IMR-90 (cell line): ENCODE results near the gene RASL11A. TPM values are rescaled to one million over a fixed set of nuclear protein-coding genes. Genes with fewer than 3 reads are reported as not detected.

Experiments used
- ATAC-seq: fragments of 200-7000 bp; cut with Tn5 transposase; 2 replicates; pipeline ENCODE4 v1.9.1; 2020; ENCODE audit warnings: low read depth, mild to moderate bottlenecking, moderate library complexity
- BruUV-seq: library from RNA; stranded (reverse); fragments of 400-500 nt; replicated peaks from 2 replicates; lab custom pipeline; 2021; lab: Mats Ljungman, UMichigan
- CTCF ChIA-PET: fragments of 300-600 bp; formaldehyde crosslinking; extraction: SDS; loops from one replicate; lab custom pipeline; 2021; ENCODE audit warnings: antibody characterized with exemption; lab: Yijun Ruan, JAX
- POLR2A ChIA-PET: fragments of 300-600 bp; sonication (Branson Sonifier 250); formaldehyde crosslinking; loops from one replicate; lab custom pipeline; 2022; ENCODE audit warnings: antibody characterized with exemption; ENCODE audit not compliant: unreplicated experiment; lab: Charles Lee
- DNase-seq: peaks from one replicate; pipeline ENCODE4 v3.0.0; 2013
- H2AFZ ChIP-seq: replicated peaks from 2 replicates; pipeline ENCODE3; 2013; ENCODE audit warnings: low read length, mild to moderate bottlenecking; ENCODE audit not compliant: poor library complexity
- H2AK5ac ChIP-seq: 2 replicates; pipeline ENCODE4 v1.6.1; 2013; ENCODE audit warnings: low read depth, low read length, inconsistent platforms
- H2AK9ac ChIP-seq: replicated peaks from 2 replicates; pipeline ENCODE3; 2013; ENCODE audit warnings: mild to moderate bottlenecking, low read depth, low read length, moderate library complexity; ENCODE audit not compliant: poor library complexity
- H2BK120ac ChIP-seq: 2 replicates; pipeline ENCODE4 v1.6.1; 2013; ENCODE audit warnings: low read depth, low read length, inconsistent platforms
- H2BK15ac ChIP-seq: 3 replicates; pipeline ENCODE4 v1.6.1; 2013; ENCODE audit warnings: low read depth, low read length, inconsistent platforms
- H2BK20ac ChIP-seq: 2 replicates; pipeline ENCODE4 v1.6.1; 2013; ENCODE audit warnings: low read depth, mild to moderate bottlenecking, inconsistent platforms, low read length, moderate library complexity
- H2BK5ac ChIP-seq: 2 replicates; pipeline ENCODE4 v1.6.1; 2013; ENCODE audit warnings: mild to moderate bottlenecking, low read depth, low read length, inconsistent platforms; ENCODE audit not compliant: poor library complexity, severe bottlenecking
- H3K14ac ChIP-seq: replicated peaks from 2 replicates; pipeline ENCODE4 v1.6.1; 2013; ENCODE audit warnings: low read depth, low read length, inconsistent platforms
- H3K18ac ChIP-seq: 2 replicates; pipeline ENCODE4 v1.6.1; 2013; ENCODE audit warnings: low read depth, low read length, control low read depth
- H3K23ac ChIP-seq: 2 replicates; pipeline ENCODE4 v1.6.1; 2013; ENCODE audit warnings: low read depth, low read length, inconsistent platforms
- H3K27ac ChIP-seq: 2 replicates; pipeline ENCODE4 v1.5.1; 2013; ENCODE audit warnings: mild to moderate bottlenecking, control low read depth, low read length; ENCODE audit not compliant: insufficient read depth
- H3K27me3 ChIP-seq: 2 replicates; pipeline ENCODE4 v1.6.1; 2013; ENCODE audit warnings: low read length; ENCODE audit not compliant: control insufficient read depth, insufficient read depth
- H3K36me3 ChIP-seq: 2 replicates; pipeline ENCODE4 v1.6.1; 2013; ENCODE audit warnings: low read length, mixed read lengths; ENCODE audit not compliant: control insufficient read depth, insufficient read depth
- H3K4ac ChIP-seq: 2 replicates; pipeline ENCODE4 v1.6.1; 2013; ENCODE audit warnings: low read depth, low read length, inconsistent platforms
- H3K4me1 ChIP-seq: 2 replicates; pipeline ENCODE4 v1.6.1; 2013; ENCODE audit warnings: low read length, mixed read lengths; ENCODE audit not compliant: control insufficient read depth, insufficient read depth
- H3K4me2 ChIP-seq: 2 replicates; pipeline ENCODE4 v1.6.1; 2013; ENCODE audit warnings: low read depth, mild to moderate bottlenecking, control low read depth, low read length, moderate library complexity
- H3K4me3 ChIP-seq: 2 replicates; pipeline ENCODE4 v1.5.1; 2013; ENCODE audit warnings: low read depth, mild to moderate bottlenecking, control low read depth, low read length, moderate library complexity; ENCODE audit not compliant: insufficient read depth
- H3K56ac ChIP-seq: 2 replicates; pipeline ENCODE4 v1.6.1; 2013; ENCODE audit warnings: low read length, inconsistent platforms; ENCODE audit not compliant: insufficient read depth; ENCODE audit errors: extremely low read depth
- H3K79me1 ChIP-seq, 2 experiments: 2 replicates each; pipeline ENCODE4 v1.6.1; 2013; ENCODE audit warnings: low read length in 2 of 2, inconsistent platforms in 1 of 2, low read depth in 1 of 2
- H3K9ac ChIP-seq: 2 replicates; pipeline ENCODE4 v1.6.1; 2013; ENCODE audit warnings: low read depth, low read length, control low read depth
- H3K9me1 ChIP-seq: 2 replicates; pipeline ENCODE4 v1.6.1; 2013; ENCODE audit warnings: low read length, inconsistent platforms; ENCODE audit not compliant: insufficient read depth
- H3K9me3 ChIP-seq: 2 replicates; pipeline ENCODE4 v1.6.1; 2013; ENCODE audit warnings: low read length; ENCODE audit not compliant: control insufficient read depth, insufficient read depth
- H4K20me1 ChIP-seq: 2 replicates; pipeline ENCODE4 v1.6.1; 2013; ENCODE audit warnings: low read length, inconsistent platforms; ENCODE audit not compliant: insufficient read depth
- H4K5ac ChIP-seq: 2 replicates; pipeline ENCODE4 v1.6.1; 2013; ENCODE audit warnings: mild to moderate bottlenecking, low read depth, low read length, control low read depth
- H4K8ac ChIP-seq, 2 experiments: 2 replicates each; pipeline ENCODE4 v1.6.1; 2013; ENCODE audit warnings: low read depth in 2 of 2, low read length in 2 of 2, control low read depth in 1 of 2, inconsistent platforms in 1 of 2
- H4K91ac ChIP-seq: 2 replicates; pipeline ENCODE4 v1.6.1; 2013; ENCODE audit warnings: low read depth, low read length, inconsistent platforms; ENCODE audit not compliant: insufficient read depth
- BHLHE40 ChIP-seq: fragments of 150-350 bp; IDR thresholded peaks from 2 replicates; pipeline ENCODE4 v1.6.1; 2016; ENCODE audit warnings: mild to moderate bottlenecking, low read depth, low read length
- CEBPB ChIP-seq: IDR thresholded peaks from 2 replicates; pipeline ENCODE4 v1.6.1; 2012; ENCODE audit warnings: low read depth, low read length, improper control_type of control experiment
- CHD1 ChIP-seq: IDR thresholded peaks from 2 replicates; pipeline ENCODE4 v1.6.1; 2012; ENCODE audit warnings: low read depth, low read length, improper control_type of control experiment
- NFE2L2 ChIP-seq: fragments of 150-350 bp; IDR thresholded peaks from 2 replicates; pipeline ENCODE4 v1.6.1; 2016; ENCODE audit warnings: low read depth, mild to moderate bottlenecking, low read length
- RAD21 ChIP-seq: IDR thresholded peaks from 2 replicates; pipeline ENCODE4 v1.6.1; 2012; ENCODE audit warnings: low read length, improper control_type of control experiment
- RCOR1 ChIP-seq: IDR thresholded peaks from 2 replicates; pipeline ENCODE4 v1.6.1; 2012; ENCODE audit warnings: mild to moderate bottlenecking, low read length, improper control_type of control experiment; ENCODE audit not compliant: insufficient replicate concordance
- WGBS, 2 experiments: methylation state at CpG; one replicate each; pipeline versions ENCODE4 v1.1.5 to v1.1.7; 2013; ENCODE audit warnings: missing lambda C conversion rate in 2 of 2; ENCODE audit not compliant: insufficient read length in 1 of 2; ENCODE audit errors: extremely low coverage in 2 of 2; 5-methylcytosine and 5-hydroxymethylcytosine counted together
- dilution Hi-C: fragments of 300-500 bp; cut with HindIII; formaldehyde crosslinking; loops from one replicate; pipeline ENCODE4 v1.14.3; 2018; ENCODE audit warnings: low sequenced_read_pairs; ENCODE audit not compliant: unreplicated experiment
- in situ Hi-C: fragments of 300-500 bp; cut with MboI; formaldehyde crosslinking; loops from 3 replicates; pipeline ENCODE4 v1.14.3; 2019; ENCODE audit warnings: low sequenced_read_pairs, inconsistent platforms, mixed read lengths
- intact Hi-C: fragments of 100-400 bp; cut with micrococcal nuclease; formaldehyde crosslinking; loops from 2 replicates; pipeline ENCODE4 v1.10.0; 2022
- polyA plus RNA-seq, 3 experiments: library from polyadenylated mRNA; depleted of rRNA; stranded (reverse); fragments of >200 nt; gene quantifications; 2 replicates each; pipeline ENCODE4 v1.2.3, GENCODE V29; 2012; ENCODE audit warnings: low replicate concordance in 1 of 3
- total RNA-seq: library from RNA; depleted of rRNA; stranded (reverse); fragments of >200 nt; gene quantifications from 2 replicates; pipeline ENCODE4 v1.2.3, GENCODE V29; 2012
- TF ChIP-seq, protein P1 (sequence below): fragments of 150-350 bp; IDR thresholded peaks from 2 replicates; pipeline ENCODE4 v1.6.1; 2016; ENCODE audit warnings: low read depth, mild to moderate bottlenecking, low read length, moderate library complexity, borderline replicate concordance

RASL11A gene
- total and polyA plus RNA-seq, 2 of the 4 experiments (the other 2 are of a cell fraction) = 10.4 to 18.5 TPM

DNA sequence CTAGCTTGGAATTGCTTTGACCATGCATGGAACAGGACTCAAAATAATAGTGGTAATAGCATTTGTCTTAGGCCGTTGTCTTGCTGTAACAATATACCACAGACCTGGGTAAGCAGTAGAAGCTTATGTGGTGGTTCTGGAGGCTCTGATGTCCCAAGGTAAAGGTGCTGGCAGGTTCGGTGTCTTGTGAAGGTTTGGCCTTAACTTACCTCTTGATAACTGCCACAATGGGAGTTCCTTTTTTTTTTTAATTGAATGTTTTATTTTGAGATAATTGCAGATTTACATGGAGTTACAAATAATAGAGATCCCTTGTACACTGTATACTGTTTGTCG, 13.4 kb upstream of the RASL11A start:
- no peak overlapping the region for H3K27ac ChIP-seq
- H2BK120ac ChIP-seq = no peak overlapping the region
- no peak overlapping the region for H2AK9ac ChIP-seq
- BruUV-seq = no TSS peak
- no peak overlapping the region for H4K5ac ChIP-seq
- no peak overlapping the region for H2BK5ac ChIP-seq
- no peak overlapping the region for H3K23ac ChIP-seq
- H3K27me3 ChIP-seq = no peaks in the 10 kb centered on the region
- ATAC-seq (no peak), DNase-seq (no peak)
- H3K18ac ChIP-seq = no peak overlapping the region
- no peak overlapping the region for H3K14ac ChIP-seq
- H3K9me1 ChIP-seq = peaks cover 14% of the 10 kb centered on the region; the same call in 1 of the 2 replicates
- no peak overlapping the region for H2AK5ac ChIP-seq
- H4K91ac ChIP-seq = no peak overlapping the region
- H3K9ac ChIP-seq = no peak overlapping the region
- H2BK20ac ChIP-seq = no peak overlapping the region
- POLR2A ChIA-PET = interaction anchor here (0.7 kb wide), 1 partner anchor 167 kb away, joined by 5 read pairs; no protein-coding TSS in a partner anchor
- peaks cover 15 to 64% of the 10 kb centered on the region in 2 experiments for H3K79me1 ChIP-seq
- WGBS, 2 experiments = 100% methylated on average over 1 of the region's 3 CpGs; no CpG with 5 or more reads in 1 of the 2 experiments
- TF ChIP-seq CHD1 = no peak
- TF ChIP-seq RCOR1 = no peak
- no peak for TF ChIP-seq NFE2L2
- TF ChIP-seq RAD21 = no peak
- TF ChIP-seq, protein P1, sequence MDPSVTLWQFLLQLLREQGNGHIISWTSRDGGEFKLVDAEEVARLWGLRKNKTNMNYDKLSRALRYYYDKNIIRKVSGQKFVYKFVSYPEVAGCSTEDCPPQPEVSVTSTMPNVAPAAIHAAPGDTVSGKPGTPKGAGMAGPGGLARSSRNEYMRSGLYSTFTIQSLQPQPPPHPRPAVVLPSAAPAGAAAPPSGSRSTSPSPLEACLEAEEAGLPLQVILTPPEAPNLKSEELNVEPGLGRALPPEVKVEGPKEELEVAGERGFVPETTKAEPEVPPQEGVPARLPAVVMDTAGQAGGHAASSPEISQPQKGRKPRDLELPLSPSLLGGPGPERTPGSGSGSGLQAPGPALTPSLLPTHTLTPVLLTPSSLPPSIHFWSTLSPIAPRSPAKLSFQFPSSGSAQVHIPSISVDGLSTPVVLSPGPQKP = no peak
- TF ChIP-seq BHLHE40 = no peak
- TF ChIP-seq CEBPB = no peak
- H3K36me3 ChIP-seq = peaks cover 37% of the 10 kb centered on the region
- no peak overlapping the region for H3K4ac ChIP-seq
- no peak overlapping the region for H4K8ac ChIP-seq
- in situ Hi-C loops = no loop called here
- H3K4me3 ChIP-seq = no peak overlapping the region
- peaks cover 58% of the 10 kb centered on the region; the same call in 1 of the 2 replicates for H4K20me1 ChIP-seq
- no peaks in the 10 kb centered on the region for H3K9me3 ChIP-seq
- intact Hi-C loops = no loop called here
- dilution Hi-C loops = no loop called here
- H3K4me1 ChIP-seq = no peaks in the 10 kb centered on the region; the same call in 1 of the 2 replicates
- no peak overlapping the region for H3K56ac ChIP-seq
- no peak overlapping the region for H2BK15ac ChIP-seq
- CTCF ChIA-PET = no interaction called here
- H3K4me2 ChIP-seq = no peak overlapping the region
- no peak overlapping the region for H2AFZ ChIP-seq
